HG03354 (cell line): ENCODE results near the gene CIB1.

Experiments
- ATAC-seq: cut with Tn5 transposase; IDR thresholded peaks from one replicate; pipeline ENCODE4 v1.9.1; 2021; ENCODE audit warnings: mild to moderate bottlenecking; ENCODE audit not compliant: unreplicated experiment, poor library complexity, severe bottlenecking

The CIB1 gene

GRCh38 chr15:90219421-90220141, 14.2 kb downstream of the CIB1 start:
- peak; percentile 55 for ATAC-seq

GRCh38 chr15:90217671-90218394, 15.9 kb downstream of the CIB1 start:
- ATAC-seq, result no peak

GRCh38 chr15:90214553-90215196, 19.1 kb downstream of the CIB1 start:
- no peak for ATAC-seq

GRCh38 chr15:90213818-90214204, 19.9 kb downstream of the CIB1 start:
- ATAC-seq, result no peak

- ATAC-seq, result no peak
These were observed 20.5 kb downstream of the CIB1 start for GRCh38 chr15:90213122-90213817.

- ATAC-seq, result no peak
These were observed 21.3 kb downstream of the CIB1 start for GRCh38 chr15:90212221-90213098.

GRCh38 chr15:90211440-90212143, 22.1 kb downstream of the CIB1 start:
- no peak for ATAC-seq

DNA sequence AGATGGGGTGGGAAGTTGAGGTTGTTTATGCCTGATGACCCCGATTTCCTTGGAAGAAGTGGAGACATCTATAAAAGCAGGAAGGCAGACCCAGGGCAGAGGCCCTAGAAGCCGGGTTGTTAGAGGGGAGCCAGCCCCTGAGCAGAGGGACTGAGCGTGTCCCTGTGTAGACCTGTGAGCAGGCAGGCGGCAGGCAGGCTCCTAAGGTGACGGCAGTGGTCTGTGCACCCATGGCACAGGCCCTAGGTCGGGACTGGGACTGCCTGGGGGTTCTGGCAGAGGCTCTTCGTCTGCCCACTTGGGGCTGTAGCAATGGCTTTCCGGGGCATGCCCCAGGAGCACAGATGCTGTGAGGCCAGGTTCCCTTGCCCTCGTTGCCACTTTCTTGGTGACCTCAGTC, 22.7 kb downstream of the CIB1 start:
- no peak for ATAC-seq

DNA sequence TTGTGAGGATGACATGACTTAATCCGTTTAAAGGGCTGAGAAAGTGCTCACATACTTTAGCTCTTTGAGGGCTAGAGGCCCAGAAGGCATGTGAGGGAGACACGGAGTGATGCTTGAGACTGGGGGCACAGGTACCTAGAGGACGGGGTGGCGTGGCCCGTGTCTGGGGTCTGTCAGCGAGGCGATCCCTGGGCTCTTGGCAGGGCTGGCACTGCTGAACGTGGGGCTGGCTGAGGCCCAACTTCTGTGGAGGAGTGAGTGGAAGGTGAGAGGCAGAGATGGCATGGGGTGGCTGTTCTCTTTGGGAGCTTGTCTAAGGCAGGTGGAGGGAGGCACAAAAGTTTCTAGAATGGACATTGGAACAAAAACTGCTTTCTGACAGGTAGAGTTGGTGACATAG, 23.1 kb downstream of the CIB1 start:
- ATAC-seq, result no peak

DNA sequence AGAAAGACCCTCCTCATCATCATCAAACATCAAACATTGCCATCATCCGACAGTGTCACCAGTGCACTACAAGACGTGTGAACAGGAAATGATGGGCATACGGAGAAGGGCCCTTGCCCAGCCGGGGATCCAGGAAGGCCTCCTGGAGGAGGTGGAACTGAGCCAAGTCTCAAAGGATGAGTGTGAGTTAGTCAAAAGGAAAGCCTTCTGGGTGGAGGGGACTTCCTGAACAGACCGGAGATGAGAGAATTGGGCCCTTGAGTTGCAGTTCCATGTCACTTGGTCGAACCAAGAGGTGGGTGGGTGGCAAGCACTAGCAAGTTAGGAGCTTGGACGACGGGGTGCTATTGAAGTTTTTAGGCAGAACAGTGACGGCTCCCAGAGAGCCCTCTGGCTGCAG, 24.1 kb downstream of the CIB1 start:
- ATAC-seq, result no peak

- no peak for ATAC-seq
These were observed 25.4 kb downstream of the CIB1 start for GRCh38 chr15:90208356-90208755.

DNA sequence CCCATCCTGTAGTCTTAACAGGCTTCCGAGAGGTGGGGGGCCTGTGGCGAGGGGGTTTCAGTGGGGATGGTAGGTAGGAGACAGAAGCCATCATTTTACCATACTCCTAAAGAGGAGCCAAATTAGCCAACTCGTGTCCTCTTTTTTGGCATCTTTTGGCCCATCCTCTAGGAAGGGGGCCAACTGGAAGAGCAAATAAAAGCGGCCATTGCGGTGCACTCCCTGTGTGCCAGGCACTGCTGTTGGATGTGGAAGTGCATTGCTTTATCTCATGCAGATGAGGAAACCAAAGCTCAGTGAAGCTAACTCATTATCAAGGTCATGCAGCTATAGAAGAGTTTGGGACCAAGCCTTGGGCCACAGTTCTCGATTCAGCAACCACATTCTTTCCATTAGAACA, 26.5 kb downstream of the CIB1 start:
- ATAC-seq, result no peak

- no peak for ATAC-seq
These were observed 27.9 kb downstream of the CIB1 start for GRCh38 chr15:90205886-90206285.

DNA sequence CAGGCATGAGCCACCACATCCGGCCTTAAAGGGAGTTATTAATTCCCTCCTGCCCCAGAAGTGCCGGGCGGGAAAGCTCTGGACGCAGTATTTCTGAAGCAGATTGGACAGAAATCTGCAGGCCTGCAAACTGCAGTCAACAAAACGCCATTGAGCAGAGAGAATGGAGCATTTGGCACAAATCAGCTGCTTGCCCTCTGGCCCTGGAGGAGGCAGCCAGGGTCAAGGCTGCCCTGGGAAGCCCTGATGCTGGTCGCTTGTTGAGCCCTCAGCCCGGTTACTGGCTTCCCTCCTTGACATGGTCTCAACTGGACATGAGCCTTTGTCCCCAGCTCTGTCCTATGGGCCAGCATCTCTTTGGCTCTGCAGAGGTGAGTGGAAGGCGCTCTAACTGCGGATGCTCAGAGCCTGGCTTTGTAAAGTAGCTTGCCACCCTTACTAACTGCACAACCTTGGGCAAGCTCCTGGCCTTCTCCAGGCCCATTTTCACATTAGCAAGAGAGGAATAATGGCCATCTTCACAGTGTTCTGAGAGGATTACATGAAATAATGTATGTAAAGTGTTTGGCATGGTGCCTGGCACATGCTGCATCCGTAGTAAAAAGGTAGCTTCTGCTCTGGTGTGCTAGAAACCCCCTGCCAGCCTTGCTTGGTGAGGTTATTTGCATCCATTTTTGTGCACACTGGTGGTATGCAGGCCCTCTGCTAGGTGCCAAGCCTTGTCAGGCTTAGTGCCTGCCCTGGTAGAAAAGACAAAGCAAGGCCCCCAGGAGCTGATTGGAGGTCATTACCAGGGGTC, 28.5 kb downstream of the CIB1 start:
- ATAC-seq, result no peak

GRCh38 chr15:90203922-90204321, 29.8 kb downstream of the CIB1 start:
- ATAC-seq, result no peak

- no peak for ATAC-seq
These were observed 30.3 kb downstream of the CIB1 start for GRCh38 chr15:90203473-90203872.

- no peak for ATAC-seq
These were observed 30.8 kb downstream of the CIB1 start for GRCh38 chr15:90202929-90203328.

DNA sequence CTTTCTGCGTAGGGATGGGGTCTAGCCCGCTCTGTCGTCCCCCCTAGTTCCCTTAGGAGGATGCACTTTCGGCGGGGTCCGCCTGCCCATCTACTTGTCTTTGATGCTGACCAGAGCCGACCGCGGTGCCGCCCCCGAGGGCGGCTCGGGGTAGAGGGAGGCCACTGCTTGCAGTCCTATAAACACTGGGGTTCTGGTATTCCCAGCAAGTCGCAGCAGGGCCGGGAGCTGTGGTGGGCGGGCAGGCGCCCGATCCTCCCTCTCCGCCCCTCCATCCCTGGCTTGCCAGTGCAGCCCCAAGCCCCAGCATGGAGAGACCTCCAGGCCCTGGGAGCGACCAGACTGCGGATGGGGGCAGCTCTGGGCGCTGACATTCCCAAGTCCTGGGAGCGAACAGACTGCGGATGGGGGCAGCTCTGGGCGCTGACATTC, 31.8 kb downstream of the CIB1 start:
- ATAC-seq, result no peak
